ENCODE measurements around the gene OR4D11.
"Not testable (repeated sequence)": the region's sequence is repeated elsewhere in the genome, so short reads cannot be mapped to it uniquely, and the experiment has no call there.

Gene OR4D11

GRCh38 chr11:59544869-59545178 lies 41.4 kb downstream of the OR4D11 start:
- H4K20me1 ChIP-seq: no peaks in the 10 kb centered on the region
- no peaks in the 10 kb centered on the region for H3K36me3 ChIP-seq
- no peak overlapping the region for H3K4me3 ChIP-seq
- H3K4me2 ChIP-seq: 0 out of 22 replicates have a peak overlapping the region, but pooled peaks of 1 of the 11 experiments have one; percentile 30
- no peaks in the 10 kb centered on the region for H3K9me3 ChIP-seq (replicated peaks in 1 of 11)
- no peak overlapping the region for H3K27ac ChIP-seq
- no peak overlapping the region for H3K9ac ChIP-seq
- H3K4me1 ChIP-seq: peaks cover 13 to 42% (median 18%) of the 10 kb centered on the region in 10 experiments
- TF ChIP-seq Cebpa-rat (IDR thresholded peaks at IDR 0.05): no peak
- H3K27me3 ChIP-seq: no peaks in the 10 kb centered on the region

GRCh38 chr11:59545179-59546020 lies 42.0 kb downstream of the OR4D11 start:
- Histone ChIP-seq H3K4me3 (no peak overlapping the region), H3K9ac (no peak overlapping the region), H3K4me1 (peaks cover 13 to 42% (median 18%) of the 10 kb centered on the region in 10 experiments), H4K20me1 (no peaks in the 10 kb centered on the region), H3K9me3 (replicated peaks in 1 of 11) (no peaks in the 10 kb centered on the region), H3K36me3 (no peaks in the 10 kb centered on the region), H3K4me2 (peak overlapping the region in 1 of 11 experiments; percentile 30; a peak in 1 of 22 replicates), H3K27ac (no peak overlapping the region), H3K27me3 (no peaks in the 10 kb centered on the region)
- no peak for TF ChIP-seq Cebpa-rat (IDR thresholded peaks at IDR 0.05)

GRCh38 chr11:59547605-59548308 lies 44.4 kb downstream of the OR4D11 start:
- H3K27ac ChIP-seq: peak overlapping the region in 2 of 11 experiments; percentile 7 to 17; a peak in 2 of 22 replicates

GRCh38 chr11:59548309-59548656 lies 44.9 kb downstream of the OR4D11 start:
- TF ChIP-seq Cebpa-rat (IDR thresholded peaks at IDR 0.05): no peak
- no peaks in the 10 kb centered on the region for H3K36me3 ChIP-seq
- H3K9ac ChIP-seq: no peak overlapping the region
- peaks cover 19 to 57% (median 28%) of the 10 kb centered on the region in 10 experiments for H3K4me1 ChIP-seq
- no peaks in the 10 kb centered on the region for H4K20me1 ChIP-seq
- 0 out of 22 replicates have a peak, but pooled peaks cover 0 to under 1% (median 0%) of the 10 kb centered on the region in 11 experiments for H3K9me3 ChIP-seq (replicated peaks in 1 of 11)
- H3K4me3 ChIP-seq: no peak overlapping the region
- H3K4me2 ChIP-seq: peak overlapping the region in 4 of 11 experiments; percentile 44 to 69 (median 64); a peak in 6 of 22 replicates
- H3K27ac ChIP-seq: no peak overlapping the region; a peak in 1 of 22 replicates
- H3K27me3 ChIP-seq: no peaks in the 10 kb centered on the region

More at GRCh38 chr11:59547605-59548308, 44.4 kb downstream of the OR4D11 start:
- peak overlapping the region in 3 of 11 experiments; percentile 44 to 69 (median 59); a peak in 6 of 22 replicates for H3K4me2 ChIP-seq
- not testable (repeated sequence) for H3K9me3 ChIP-seq (replicated peaks in 1 of 11); H3K9ac ChIP-seq; H3K36me3 ChIP-seq; H3K27me3 ChIP-seq; H3K4me3 ChIP-seq; H4K20me1 ChIP-seq
- peaks cover 16 to 52% (median 23%) of the 10 kb centered on the region in 10 experiments for H3K4me1 ChIP-seq

- Histone ChIP-seq H3K9ac (peak overlapping the region; percentile 72 to 82 (median 78)), H3K4me1 (peaks cover 32 to 67% (median 42%) of the 10 kb centered on the region in 10 experiments), H4K20me1 (no peaks in the 10 kb centered on the region), H3K27ac (peak overlapping the region; percentile 40 to 89 (median 80); a peak in 21 of 22 replicates), H3K4me3 (peak overlapping the region; percentile 54 to 77 (median 69)), H3K36me3 (no peaks in the 10 kb centered on the region), H3K27me3 (peaks cover 0 to under 1% (median 0%) of the 10 kb centered on the region in 11 experiments; a peak in 1 of 22 replicates), H3K4me2 (peak overlapping the region; percentile 64 to 86 (median 71)), H3K9me3 (replicated peaks in 1 of 11) (0 out of 22 replicates have a peak, but pooled peaks cover 0 to 7% (median 0%) of the 10 kb centered on the region in 11 experiments)
- TF ChIP-seq Cebpa-rat (IDR thresholded peaks at IDR 0.05): no peak
Observed at GRCh38 chr11:59550368-59550841, 47.0 kb downstream of the OR4D11 start.

GRCh38 chr11:59550842-59551658 lies 47.7 kb downstream of the OR4D11 start:
- peak in 8 of 11 experiments; percentile 19 to 55 (median 33); a peak in 2 of 22 replicates for TF ChIP-seq Cebpa-rat (IDR thresholded peaks at IDR 0.05)
- H3K4me1 ChIP-seq: peaks cover 32 to 68% (median 48%) of the 10 kb centered on the region in 10 experiments
- H3K27ac ChIP-seq: peak overlapping the region; percentile 40 to 89 (median 80); a peak in 21 of 22 replicates

GRCh38 chr11:59551659-59552521 lies 48.5 kb downstream of the OR4D11 start:
- no peaks in the 10 kb centered on the region for H4K20me1 ChIP-seq
- H3K27ac ChIP-seq: peak overlapping the region; percentile 40 to 89 (median 80); a peak in 21 of 22 replicates

More at GRCh38 chr11:59550842-59551658, 47.7 kb downstream of the OR4D11 start:
- peak overlapping the region; percentile 54 to 77 (median 69) for H3K4me3 ChIP-seq
- H3K36me3 ChIP-seq: no peaks in the 10 kb centered on the region
- H3K9ac ChIP-seq: peak overlapping the region; percentile 72 to 82 (median 78)
- peak overlapping the region; percentile 64 to 86 (median 71) for H3K4me2 ChIP-seq
- H3K9me3 ChIP-seq (replicated peaks in 1 of 11): 0 out of 22 replicates have a peak, but pooled peaks cover 0 to 7% (median 0%) of the 10 kb centered on the region in 11 experiments
- no peaks in the 10 kb centered on the region for H4K20me1 ChIP-seq
- H3K27me3 ChIP-seq: peaks cover 0 to 7% (median 0%) of the 10 kb centered on the region in 11 experiments; a peak in 7 of 22 replicates

More at GRCh38 chr11:59551659-59552521, 48.5 kb downstream of the OR4D11 start:
- H3K36me3 ChIP-seq: no peaks in the 10 kb centered on the region
- H3K4me3 ChIP-seq: peak overlapping the region; percentile 54 to 77 (median 69)
- peak overlapping the region; percentile 64 to 86 (median 71) for H3K4me2 ChIP-seq
- peaks cover 0 to 14% (median 4%) of the 10 kb centered on the region in 11 experiments; a peak in 12 of 22 replicates for H3K27me3 ChIP-seq
- TF ChIP-seq Cebpa-rat (IDR thresholded peaks at IDR 0.05): no peak
- H3K9ac ChIP-seq: peak overlapping the region; percentile 72 to 82 (median 78)
- H3K9me3 ChIP-seq (replicated peaks in 1 of 11): 0 out of 22 replicates have a peak, but pooled peaks cover 0 to 7% (median 0%) of the 10 kb centered on the region in 11 experiments
- H3K4me1 ChIP-seq: peaks cover 32 to 72% (median 53%) of the 10 kb centered on the region in 10 experiments
